BLaER1 treated with 17β-estradiol and CSF1 and Interleukin-3, amounts not matched to agents 10 nM and 100 nM (cell line): ENCODE measurements around the gene SPATA21.
"Not testable (repeated sequence)": the region's sequence is repeated elsewhere in the genome, so short reads cannot be mapped to it uniquely, and the experiment has no call there.

ENCODE experiments used
- H3K27ac ChIP-seq, 11 experiments: shearing (Covaris generic); formaldehyde crosslinking; 2 replicates each; pipeline ENCODE4 v1.8.1; 2022
- H3K27me3 ChIP-seq, 11 experiments: shearing (Covaris generic); formaldehyde crosslinking; 2 replicates each; pipeline ENCODE4 v1.8.1; 2022
- H3K36me3 ChIP-seq, 11 experiments: shearing (Covaris generic); formaldehyde crosslinking; 2 replicates each; pipeline ENCODE4 v1.8.1; 2022
- H3K4me1 ChIP-seq, 10 experiments: shearing (Covaris generic); formaldehyde crosslinking; 2 replicates each; pipeline ENCODE4 v1.8.1; 2022
- H3K4me2 ChIP-seq, 11 experiments: shearing (Covaris generic); formaldehyde crosslinking; 2 replicates each; pipeline ENCODE4 v1.8.1; 2022
- H3K4me3 ChIP-seq, 10 experiments: shearing (Covaris generic); formaldehyde crosslinking; 2 replicates each; pipeline ENCODE4 v1.8.1; 2022
- H3K9ac ChIP-seq, 11 experiments: shearing (Covaris generic); formaldehyde crosslinking; 2 replicates each; pipeline ENCODE4 v1.8.1; 2022
- H3K9me3 ChIP-seq, 11 experiments: shearing (Covaris generic); formaldehyde crosslinking; replicated peaks in 1 of 11; 2 replicates each; pipeline ENCODE4 v1.8.1; 2022
- H4K20me1 ChIP-seq, 11 experiments: shearing (Covaris generic); formaldehyde crosslinking; 2 replicates each; pipeline ENCODE4 v1.8.1; 2022
- Cebpa-rat ChIP-seq, 11 experiments: shearing (Covaris generic); IDR thresholded peaks; 2 replicates each; pipeline ENCODE4 v1.8.1; 2022

Gene SPATA21

GRCh38 chr1:16436946-16437474 lies at the start of gene SPATA21:
TSS of gene SPATA21 (minus strand) at chr1:16437424. CDS start at chr1:16431371, 6,053 bp downstream.
- Histone ChIP-seq H3K36me3 (peaks cover 0 to 2% (median 0%) of the 10 kb centered on the region in 11 experiments; a peak in 1 of 22 replicates), H3K4me1 (peaks cover 20 to 49% (median 26%) of the 10 kb centered on the region in 10 experiments), H3K9me3 (no peaks in the 10 kb centered on the region), H3K27ac (no peak within 1 kb of the TSS), H3K4me3 (no peak within 1 kb of the TSS), H3K27me3 (no peaks in the 10 kb centered on the region), H4K20me1 (peaks cover 0 to 7% (median 2%) of the 10 kb centered on the region in 11 experiments; a peak in 10 of 22 replicates), H3K9ac (no peak within 1 kb of the TSS), H3K4me2 (peak within 1 kb of the TSS in 3 of 11 experiments; percentile 80 to 96 (median 83); a peak in 4 of 22 replicates)
- TF ChIP-seq Cebpa-rat (IDR thresholded peaks at IDR 0.05) = no peak

GRCh38 chr1:16487011-16487410 lies 49.8 kb upstream of the SPATA21 start:
- H3K4me2 ChIP-seq, H3K4me1 ChIP-seq, H3K4me3 ChIP-seq, H3K9me3 ChIP-seq, H3K9ac ChIP-seq, H3K27ac ChIP-seq, H3K27me3 ChIP-seq, H4K20me1 ChIP-seq: not testable (repeated sequence)
- H3K36me3 ChIP-seq = peaks cover 0 to 71% (median 24%) of the 10 kb centered on the region in 11 experiments; a peak in 12 of 22 replicates

- not testable (repeated sequence) for H3K27ac ChIP-seq, H3K27me3 ChIP-seq, H3K4me1 ChIP-seq, H3K9me3 ChIP-seq, H4K20me1 ChIP-seq, H3K4me3 ChIP-seq, H3K4me2 ChIP-seq, H3K9ac ChIP-seq
- H3K36me3 ChIP-seq = peaks cover 4 to 78% (median 24%) of the 10 kb centered on the region in 11 experiments; a peak in 14 of 22 replicates
Observed at GRCh38 chr1:16486316-16486715, 49.1 kb upstream of the SPATA21 start.

- no peak overlapping the region for H3K4me2 ChIP-seq
- peaks cover 5 to 82% (median 37%) of the 10 kb centered on the region in 11 experiments; a peak in 17 of 22 replicates for H3K36me3 ChIP-seq
- no peak overlapping the region for H3K27ac ChIP-seq
- TF ChIP-seq Cebpa-rat (IDR thresholded peaks at IDR 0.05) = no peak
- no peaks in the 10 kb centered on the region for H3K27me3 ChIP-seq
- H3K4me3 ChIP-seq = no peak overlapping the region
- no peak overlapping the region for H3K9ac ChIP-seq
- no peaks in the 10 kb centered on the region for H3K9me3 ChIP-seq
- H4K20me1 ChIP-seq = no peaks in the 10 kb centered on the region; a peak in 1 of 22 replicates
- no peaks in the 10 kb centered on the region for H3K4me1 ChIP-seq
Observed at GRCh38 chr1:16484931-16485330, 47.7 kb upstream of the SPATA21 start.

GRCh38 chr1:16484501-16484835 lies 47.2 kb upstream of the SPATA21 start:
- H3K36me3 ChIP-seq = peaks cover 5 to 82% (median 36%) of the 10 kb centered on the region in 11 experiments; a peak in 17 of 22 replicates
- H3K4me3 ChIP-seq = no peak overlapping the region
- no peak overlapping the region for H3K4me2 ChIP-seq
- TF ChIP-seq Cebpa-rat (IDR thresholded peaks at IDR 0.05) = no peak
- no peaks in the 10 kb centered on the region for H3K27me3 ChIP-seq
- H3K9ac ChIP-seq = no peak overlapping the region
- H3K4me1 ChIP-seq = no peaks in the 10 kb centered on the region
- no peaks in the 10 kb centered on the region for H3K9me3 ChIP-seq
- H4K20me1 ChIP-seq = no peaks in the 10 kb centered on the region; a peak in 1 of 22 replicates
- no peak overlapping the region for H3K27ac ChIP-seq

- H4K20me1 ChIP-seq, H3K27me3 ChIP-seq, H3K4me1 ChIP-seq, H3K9me3 ChIP-seq, H3K4me3 ChIP-seq, H3K9ac ChIP-seq, H3K4me2 ChIP-seq, H3K27ac ChIP-seq: not testable (repeated sequence)
- peaks cover 5 to 79% (median 34%) of the 10 kb centered on the region in 11 experiments; a peak in 17 of 22 replicates for H3K36me3 ChIP-seq
Observed at GRCh38 chr1:16483639-16484500, 46.6 kb upstream of the SPATA21 start.

GRCh38 chr1:16483146-16483545 lies 45.9 kb upstream of the SPATA21 start:
- H3K4me1 ChIP-seq, H3K9me3 ChIP-seq, H4K20me1 ChIP-seq, H3K27ac ChIP-seq, H3K4me3 ChIP-seq, H3K9ac ChIP-seq, H3K4me2 ChIP-seq, H3K27me3 ChIP-seq: not testable (repeated sequence)
- H3K36me3 ChIP-seq = peaks cover 5 to 80% (median 34%) of the 10 kb centered on the region in 11 experiments; a peak in 17 of 22 replicates

GRCh38 chr1:16478091-16478490 lies 40.9 kb upstream of the SPATA21 start:
- H3K27me3 ChIP-seq = no peaks in the 10 kb centered on the region
- no peak overlapping the region for H3K9ac ChIP-seq
- H3K4me2 ChIP-seq = peak overlapping the region in 5 of 11 experiments; percentile 21 to 57 (median 36); a peak in 4 of 22 replicates
- no peaks in the 10 kb centered on the region for H3K9me3 ChIP-seq
- H4K20me1 ChIP-seq = peaks cover 0 to 37% (median 0%) of the 10 kb centered on the region in 11 experiments; a peak in 9 of 22 replicates
- H3K4me1 ChIP-seq = peaks cover 0 to 19% (median 15%) of the 10 kb centered on the region in 10 experiments; a peak in 13 of 20 replicates
- H3K27ac ChIP-seq = no peak overlapping the region
- no peak overlapping the region for H3K4me3 ChIP-seq
- no peak for TF ChIP-seq Cebpa-rat (IDR thresholded peaks at IDR 0.05)
- H3K36me3 ChIP-seq = peaks cover 17 to 91% (median 49%) of the 10 kb centered on the region in 11 experiments

GRCh38 chr1:16475771-16476770 lies 38.8 kb upstream of the SPATA21 start:
- Histone ChIP-seq H3K4me1 (peaks cover 0 to 19% (median 15%) of the 10 kb centered on the region in 10 experiments; a peak in 13 of 20 replicates), H3K36me3 (peaks cover 14 to 91% (median 43%) of the 10 kb centered on the region in 11 experiments), H4K20me1 (peaks cover 0 to 57% (median 0%) of the 10 kb centered on the region in 11 experiments; a peak in 9 of 22 replicates)
- H3K9me3 ChIP-seq, H3K4me2 ChIP-seq, H3K4me3 ChIP-seq, H3K9ac ChIP-seq, H3K27ac ChIP-seq, H3K27me3 ChIP-seq: not testable (repeated sequence)

GRCh38 chr1:16474891-16475290 lies 37.7 kb upstream of the SPATA21 start:
- Histone ChIP-seq H3K4me1 (peaks cover 0 to 19% (median 15%) of the 10 kb centered on the region in 10 experiments; a peak in 13 of 20 replicates), H3K36me3 (peaks cover 14 to 91% (median 31%) of the 10 kb centered on the region in 11 experiments), H4K20me1 (peaks cover 0 to 63% (median 0%) of the 10 kb centered on the region in 11 experiments; a peak in 9 of 22 replicates)
- not testable (repeated sequence) for H3K4me3 ChIP-seq, H3K27ac ChIP-seq, H3K4me2 ChIP-seq, H3K9me3 ChIP-seq, H3K27me3 ChIP-seq, H3K9ac ChIP-seq
